Uterus (tissue), 2 donors: ENCODE results near the gene IDH2.
"Not testable (repeated sequence)": the region's sequence is repeated elsewhere in the genome, so short reads cannot be mapped to it uniquely, and the experiment has no call there.

Experiments used
- POLR2A ChIP-seq, 2 donors: fragments of 450-650 bp; IDR thresholded peaks; one replicate each; pipeline ENCODE4 v1.6.1; 2016; ENCODE audit warnings: antibody characterized with exemption in 2 of 2, mild to moderate bottlenecking in 1 of 2, moderate library complexity in 1 of 2
- TF ChIP-seq, protein P1 (sequence below), 4 experiments: fragments of 200-600 bp in 2 of 4; fragments of 450-650 bp in 2 of 4; sonication (generic) in 2 of 4; IDR thresholded peaks; one replicate each; pipeline ENCODE4 v1.5.1; 2016 to 2019; ENCODE audit warnings: antibody characterized with exemption in 4 of 4, mild to moderate bottlenecking in 2 of 4, moderate library complexity in 1 of 4

DNA sequence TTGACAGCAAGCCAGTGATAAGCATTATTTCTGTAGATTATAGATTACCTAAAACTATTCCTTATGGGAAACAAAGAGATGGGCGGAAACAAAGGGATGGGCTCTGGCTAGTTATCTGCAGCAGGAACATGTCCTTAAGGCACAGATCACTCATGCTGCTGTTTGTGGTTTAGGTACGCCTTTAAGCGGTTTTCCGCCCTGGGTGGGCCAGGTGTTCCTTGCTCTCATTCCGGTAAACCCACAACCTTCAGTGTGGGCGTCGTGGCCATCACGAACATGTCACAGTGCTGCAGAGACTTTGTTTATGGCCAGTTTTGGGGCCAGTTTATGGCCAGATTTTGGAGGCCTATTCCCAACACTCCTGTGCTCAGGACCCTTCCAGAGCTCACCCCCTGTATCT lies 37.3 kb upstream of the IDH2 start:
- TF ChIP-seq, protein P1, sequence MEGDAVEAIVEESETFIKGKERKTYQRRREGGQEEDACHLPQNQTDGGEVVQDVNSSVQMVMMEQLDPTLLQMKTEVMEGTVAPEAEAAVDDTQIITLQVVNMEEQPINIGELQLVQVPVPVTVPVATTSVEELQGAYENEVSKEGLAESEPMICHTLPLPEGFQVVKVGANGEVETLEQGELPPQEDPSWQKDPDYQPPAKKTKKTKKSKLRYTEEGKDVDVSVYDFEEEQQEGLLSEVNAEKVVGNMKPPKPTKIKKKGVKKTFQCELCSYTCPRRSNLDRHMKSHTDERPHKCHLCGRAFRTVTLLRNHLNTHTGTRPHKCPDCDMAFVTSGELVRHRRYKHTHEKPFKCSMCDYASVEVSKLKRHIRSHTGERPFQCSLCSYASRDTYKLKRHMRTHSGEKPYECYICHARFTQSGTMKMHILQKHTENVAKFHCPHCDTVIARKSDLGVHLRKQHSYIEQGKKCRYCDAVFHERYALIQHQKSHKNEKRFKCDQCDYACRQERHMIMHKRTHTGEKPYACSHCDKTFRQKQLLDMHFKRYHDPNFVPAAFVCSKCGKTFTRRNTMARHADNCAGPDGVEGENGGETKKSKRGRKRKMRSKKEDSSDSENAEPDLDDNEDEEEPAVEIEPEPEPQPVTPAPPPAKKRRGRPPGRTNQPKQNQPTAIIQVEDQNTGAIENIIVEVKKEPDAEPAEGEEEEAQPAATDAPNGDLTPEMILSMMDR (IDR thresholded peaks at IDR 0.05): not testable (repeated sequence)
- TF ChIP-seq POLR2A (IDR thresholded peaks at IDR 0.05): not testable (repeated sequence)
